Stromal cell of bone marrow (primary cell): ENCODE data around the gene RAMACL.
"Not testable (repeated sequence)": the region's sequence is repeated elsewhere in the genome, so short reads cannot be mapped to it uniquely, and the experiment has no call there.

Experiments
- DNase-seq: peaks from one replicate; pipeline ENCODE4 v3.0.0-alpha.2; 2012; ENCODE audit warnings: low read depth

Gene RAMACL

GRCh38 chr6:166595061-166595780 lies 8.7 kb upstream of the RAMACL start:
- no peak for DNase-seq

GRCh38 chr6:166592821-166593220 lies 6.3 kb upstream of the RAMACL start:
- DNase-seq = no peak

- DNase-seq = no peak
Measured at GRCh38 chr6:166591961-166592520, 5.6 kb upstream of the RAMACL start.

- DNase-seq = no peak
Measured at GRCh38 chr6:166591026-166591425, 4.5 kb upstream of the RAMACL start.

- DNase-seq = no peak
Measured at GRCh38 chr6:166589786-166590574, 3.5 kb upstream of the RAMACL start.

- no peak for DNase-seq
Measured at GRCh38 chr6:166589337-166589731, 2.9 kb upstream of the RAMACL start.

GRCh38 chr6:166588691-166589336 lies 2.3 kb upstream of the RAMACL start:
- no peak for DNase-seq

- DNase-seq = no peak
Measured at GRCh38 chr6:166587631-166588413, 1.3 kb upstream of the RAMACL start.

GRCh38 chr6:166584853-166585429 lies 1.5 kb downstream of the RAMACL start:
- no peak for DNase-seq

GRCh38 chr6:166584155-166584554 lies 2.3 kb downstream of the RAMACL start:
- no peak for DNase-seq

GRCh38 chr6:166583230-166583965 lies 3.1 kb downstream of the RAMACL start:
- DNase-seq = no peak

GRCh38 chr6:166582258-166582657 lies 4.2 kb downstream of the RAMACL start:
- no peak for DNase-seq

GRCh38 chr6:166581801-166582200 lies 4.7 kb downstream of the RAMACL start:
- not testable (repeated sequence) for DNase-seq

- no peak for DNase-seq
Measured at GRCh38 chr6:166581091-166581511, 5.4 kb downstream of the RAMACL start.

- no peak for DNase-seq
Measured at GRCh38 chr6:166580076-166581050, 6.1 kb downstream of the RAMACL start.

- no peak for DNase-seq
Measured at GRCh38 chr6:166579237-166579850, 7.1 kb downstream of the RAMACL start.

GRCh38 chr6:166578536-166579236 lies 7.8 kb downstream of the RAMACL start:
- DNase-seq = no peak

- DNase-seq = no peak
Measured at GRCh38 chr6:166575205-166575604, 11.3 kb downstream of the RAMACL start.
